ENCODE measurements around the gene EIF5A2.
"Not testable (repeated sequence)": the region's sequence is repeated elsewhere in the genome, so short reads cannot be mapped to it uniquely, and the experiment has no call there.

The EIF5A2 gene

DNA sequence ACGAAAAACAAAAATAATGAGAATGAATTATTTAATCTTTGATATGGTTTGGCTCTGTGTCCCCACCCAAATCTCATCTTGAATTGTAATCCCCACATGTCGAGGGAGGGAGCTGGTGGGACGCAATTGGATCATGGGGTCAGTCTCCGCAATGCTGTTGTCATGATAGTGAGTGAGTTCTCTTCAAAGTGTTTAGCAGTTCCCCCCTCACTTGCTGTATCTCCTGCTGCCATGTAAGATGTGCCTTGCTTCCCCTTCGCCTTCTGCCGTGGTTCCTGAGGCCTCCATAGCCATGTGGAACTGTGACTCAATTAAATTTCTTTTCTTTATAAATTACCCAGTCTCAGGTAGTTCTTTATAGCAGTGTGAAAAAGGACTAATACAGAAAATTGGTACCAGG, 12.1 kb downstream of the EIF5A2 start:
- DNase-seq = not testable (repeated sequence)

GRCh38 chr3:170893895-170894294, 14.5 kb downstream of the EIF5A2 start:
- no peak for DNase-seq

- no peak for DNase-seq
These were observed 18.8 kb downstream of the EIF5A2 start for GRCh38 chr3:170889630-170890029.

- DNase-seq = no peak
These were observed 19.3 kb downstream of the EIF5A2 start for GRCh38 chr3:170889132-170889531.

- DNase-seq = not testable (repeated sequence)
These were observed 24.1 kb downstream of the EIF5A2 start for GRCh38 chr3:170884109-170884930.

DNA sequence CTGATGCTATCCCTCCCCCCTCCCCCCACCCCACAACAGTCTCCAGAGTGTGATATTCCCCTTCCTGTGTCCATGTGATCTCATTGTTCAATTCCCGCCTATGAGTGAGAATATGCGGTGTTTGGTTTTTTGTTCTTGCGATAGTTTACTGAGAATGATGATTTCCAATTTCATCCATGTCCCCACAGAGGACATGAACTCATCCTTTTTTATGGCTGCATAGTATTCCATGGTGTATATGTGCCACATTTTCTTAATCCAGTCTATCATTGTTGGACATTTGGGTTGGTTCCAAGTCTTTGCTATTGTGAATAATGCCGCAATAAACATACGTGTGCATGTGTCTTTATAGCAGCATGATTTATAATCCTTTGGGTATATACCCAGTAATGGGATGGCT, 29.7 kb downstream of the EIF5A2 start:
- DNase-seq = not testable (repeated sequence)

DNA sequence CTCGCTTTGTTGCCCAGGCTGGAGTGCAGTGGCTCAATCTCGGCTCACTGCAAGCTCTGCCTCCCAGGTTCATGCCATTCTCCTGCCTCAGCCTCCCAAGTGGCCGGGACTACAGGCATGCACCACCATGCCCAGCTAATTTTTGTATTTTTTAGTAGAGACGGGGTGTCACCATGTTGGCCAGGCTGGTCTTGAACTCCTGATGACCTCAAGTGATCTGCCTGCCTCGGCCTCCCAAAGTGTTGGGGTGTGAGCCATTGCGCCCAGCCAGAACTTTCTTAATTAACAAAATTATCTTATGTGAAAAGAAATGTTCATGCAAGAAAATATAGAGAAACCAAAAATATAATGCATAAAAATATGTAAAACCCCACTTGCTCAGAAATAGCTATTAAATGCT, 31.1 kb downstream of the EIF5A2 start:
- not testable (repeated sequence) for DNase-seq

- no peak for DNase-seq
These were observed 31.9 kb downstream of the EIF5A2 start for GRCh38 chr3:170876537-170876936.

- peak; percentile 97 for DNase-seq
These were observed 38.5 kb downstream of the EIF5A2 start, which contains the start of gene RPL22L1 for GRCh38 chr3:170869645-170870593. TSS of gene RPL22L1 (minus strand) at chr3:170870195. CDS start at chr3:170870167, 28 bp downstream.

DNA sequence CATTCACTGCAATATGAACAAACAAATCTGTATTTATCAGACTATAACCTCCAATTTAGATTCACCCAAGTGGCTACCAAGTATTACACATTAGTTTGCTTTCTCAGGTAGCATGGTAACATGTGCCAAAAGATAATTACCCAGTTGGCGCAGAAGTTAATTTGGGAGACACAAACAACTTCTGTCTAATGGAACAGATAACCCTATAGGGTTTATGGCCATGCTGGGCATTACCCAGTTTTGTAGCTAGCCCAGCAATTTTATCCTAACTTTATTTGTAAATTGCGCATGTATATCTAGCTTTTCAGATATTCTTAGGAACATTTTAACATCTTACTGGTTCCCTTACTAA, 39.2 kb downstream of the EIF5A2 start:
- DNase-seq = peak; percentile 30

DNA sequence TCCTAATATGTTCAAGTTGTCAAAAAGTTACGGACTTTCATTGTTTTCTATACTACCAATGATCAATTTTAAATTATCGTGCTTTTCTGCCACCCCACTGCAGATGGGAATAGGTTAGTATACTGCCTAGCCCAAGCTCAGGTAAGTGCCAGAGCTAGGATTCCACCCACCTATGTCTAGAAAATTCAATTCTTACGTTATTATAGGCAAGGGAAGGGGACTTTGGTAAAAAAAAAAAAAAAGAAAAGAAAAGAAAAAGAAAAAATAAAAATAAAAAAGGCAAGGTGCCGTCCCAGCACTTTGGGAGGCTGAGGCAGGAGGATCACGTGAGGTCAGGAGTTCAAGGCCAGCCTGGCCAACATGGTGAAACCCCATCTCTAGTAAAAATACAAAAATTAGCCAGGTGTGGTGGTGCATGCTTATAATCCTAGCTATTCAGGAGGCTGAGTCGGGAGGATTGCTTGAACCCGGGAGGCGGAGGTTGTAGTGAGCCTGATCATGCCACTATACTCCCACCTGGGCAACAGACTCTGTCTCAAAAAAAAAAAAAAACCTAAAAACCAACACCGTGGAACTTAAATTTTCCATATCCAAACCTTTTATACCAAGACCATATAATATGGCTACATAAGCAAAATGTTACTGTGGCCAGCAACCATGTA, 39.7 kb downstream of the EIF5A2 start:
- peak; percentile 36 for DNase-seq

- no peak for DNase-seq
These were observed 41.1 kb downstream of the EIF5A2 start for GRCh38 chr3:170867143-170867937.

DNA sequence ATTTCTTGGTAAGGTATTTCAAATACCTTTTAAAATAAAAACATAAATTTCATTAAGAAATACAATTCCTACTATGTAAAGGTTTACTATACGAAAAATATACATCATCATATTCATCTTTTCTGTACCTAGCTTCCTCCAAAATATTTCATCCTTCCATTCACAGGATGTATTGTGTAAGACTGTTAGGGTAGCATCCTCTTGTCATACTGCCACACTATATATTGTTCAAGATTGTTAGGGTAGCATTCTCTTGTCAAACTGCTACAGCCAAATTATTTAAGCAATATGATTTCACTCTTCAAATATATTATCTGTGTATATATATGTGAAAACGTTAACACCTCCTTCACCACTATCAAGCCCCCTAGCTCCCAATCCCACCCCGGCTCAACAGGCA, 41.9 kb downstream of the EIF5A2 start:
- DNase-seq = no peak

DNA sequence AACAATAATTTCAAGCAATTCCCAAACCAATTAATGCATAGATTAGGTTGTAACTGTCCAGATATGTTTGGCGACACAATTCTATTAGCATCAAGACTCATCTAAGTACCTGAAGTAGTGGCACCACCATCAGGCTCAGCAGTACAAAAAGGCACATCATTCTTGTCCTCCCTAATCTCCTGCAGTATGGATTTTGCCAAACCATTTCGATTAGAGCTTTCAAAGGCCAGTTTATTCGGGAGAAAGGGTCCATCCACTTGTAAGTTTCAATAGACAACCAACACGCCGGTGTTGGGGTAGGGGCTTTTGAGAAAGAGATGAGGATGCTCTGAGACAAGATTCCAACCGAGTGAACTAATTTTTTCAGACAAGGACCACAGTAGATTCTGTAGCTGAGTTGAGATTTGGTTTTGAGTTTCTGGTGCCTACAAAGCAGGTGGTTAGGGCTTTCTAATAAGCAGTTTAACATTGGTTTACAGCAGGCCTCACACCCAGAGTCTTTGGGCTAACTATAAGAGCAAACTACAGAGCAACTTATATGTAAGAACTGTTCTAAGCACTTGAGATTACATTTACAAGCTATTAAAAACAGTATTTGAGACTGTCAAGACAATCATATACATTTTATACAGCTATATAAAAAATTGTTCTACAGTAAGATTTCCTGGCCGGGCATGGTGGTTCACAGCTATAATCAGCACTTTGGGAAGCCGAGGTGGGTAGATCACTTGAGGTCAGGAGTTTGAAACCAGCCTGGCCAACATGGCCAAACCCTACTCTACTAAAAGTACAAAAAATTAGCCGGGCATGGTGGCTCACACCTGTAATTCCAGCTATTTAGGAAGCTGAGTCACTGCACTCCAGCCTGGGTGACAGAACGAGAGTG, 43.0 kb downstream of the EIF5A2 start:
- peak; percentile 43 for DNase-seq

DNA sequence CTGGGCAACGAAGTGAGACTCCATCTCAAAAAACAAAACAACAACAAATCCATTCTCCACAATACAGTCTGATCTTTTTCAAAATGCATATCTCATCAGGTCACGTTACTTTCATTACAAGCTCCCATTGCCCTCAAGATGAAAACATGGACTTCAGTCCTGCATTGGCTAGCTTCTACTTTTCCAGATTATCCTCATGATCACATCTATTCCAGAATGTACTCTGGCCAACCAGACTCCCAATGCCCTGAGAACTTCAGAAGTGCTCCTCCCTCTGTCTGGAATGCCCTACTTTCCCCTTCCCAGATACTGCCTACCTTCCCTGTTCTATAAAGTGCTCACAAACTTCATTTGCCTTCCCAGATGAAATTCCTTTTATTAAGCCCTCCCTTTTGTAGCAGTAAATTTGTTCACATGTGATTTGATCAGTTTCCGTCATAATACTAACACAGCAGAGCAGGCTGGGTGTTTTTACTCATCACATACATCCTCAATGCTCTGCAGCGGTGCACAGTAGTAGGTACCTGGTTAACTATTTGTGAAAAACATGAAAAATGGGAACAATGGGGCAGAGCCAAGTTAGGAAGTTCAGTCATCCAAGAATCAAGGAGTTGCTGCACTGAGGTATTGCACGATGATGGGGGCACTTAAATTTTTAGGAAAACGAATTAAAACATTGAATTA, 43.8 kb downstream of the EIF5A2 start:
- DNase-seq = peak; percentile 40

GRCh38 chr3:170863816-170864215, 44.6 kb downstream of the EIF5A2 start:
- no peak for DNase-seq

DNA sequence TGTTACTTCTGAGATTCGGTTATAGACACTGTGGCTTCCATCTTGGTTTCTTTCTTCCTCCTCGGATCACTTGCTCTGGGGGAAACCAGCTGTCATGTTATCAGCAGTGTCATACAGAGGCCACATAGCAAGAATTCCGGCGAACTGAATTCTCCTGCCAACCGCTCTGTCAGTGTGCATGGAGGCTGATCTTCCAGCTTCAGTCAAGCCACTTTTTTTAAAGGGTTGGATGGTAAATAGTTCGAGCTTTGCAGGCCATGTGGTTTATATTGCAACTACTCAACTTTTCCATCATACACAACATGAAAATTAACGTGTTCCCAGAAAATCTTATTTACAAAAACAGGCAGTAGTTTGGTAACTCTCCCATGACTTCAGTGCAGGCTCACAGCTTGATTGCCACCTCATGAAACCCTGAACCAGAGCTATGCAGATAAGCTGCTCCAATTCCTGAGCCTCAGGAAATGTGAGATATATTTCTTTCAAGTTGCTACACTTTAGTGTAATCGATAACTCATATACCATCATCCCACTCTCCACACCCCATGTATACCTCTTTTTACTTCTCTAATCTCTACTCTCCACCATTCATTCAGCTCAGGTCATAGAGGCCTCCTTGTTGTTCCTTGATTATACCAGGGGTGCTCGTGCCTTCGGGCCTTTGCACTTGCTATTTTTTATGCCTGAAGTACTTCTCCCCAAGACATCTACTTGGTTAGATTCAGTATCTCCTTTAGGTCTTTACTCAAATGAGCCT, 45.6 kb downstream of the EIF5A2 start:
- DNase-seq = no peak

GRCh38 chr3:170858599-170858998, 49.8 kb downstream of the EIF5A2 start:
- DNase-seq = no peak

DNA sequence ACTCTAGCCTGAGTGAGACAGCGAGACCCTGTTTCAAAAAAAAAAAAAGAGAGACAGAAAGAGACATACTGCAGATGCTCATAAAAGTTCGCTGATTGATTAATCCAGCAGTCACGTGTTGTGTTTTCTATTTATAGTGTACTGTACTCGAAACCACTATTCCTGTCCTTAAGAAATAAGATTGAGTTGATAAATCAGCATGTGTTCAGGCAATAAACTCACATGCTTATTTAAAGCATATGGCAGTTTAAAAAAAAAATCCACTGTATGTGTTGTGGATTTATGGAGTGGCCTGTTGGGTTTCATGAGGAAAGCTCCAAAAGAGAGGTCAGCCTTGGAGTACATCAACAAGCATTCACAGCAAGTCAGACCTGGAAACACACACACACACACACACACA, 56.1 kb downstream of the EIF5A2 start:
- DNase-seq = no peak
